MM.1S (cell line): ENCODE results near the gene PAX8.
"Not testable (repeated sequence)": the region's sequence is repeated elsewhere in the genome, so short reads cannot be mapped to it uniquely, and the experiment has no call there.

Experiments used
- EZH2phosphoT487 ChIP-seq: fragments of 300-600 bp; sonication (generic); IDR thresholded peaks from 2 replicates; pipeline ENCODE4 v1.6.1; 2018; ENCODE audit warnings: antibody characterized with exemption, low read length
- TF ChIP-seq, protein P1 (sequence below): fragments of 300-600 bp; sonication (generic); IDR thresholded peaks from 2 replicates; pipeline ENCODE4 v1.5.1; 2016; ENCODE audit warnings: antibody characterized with exemption, low read length, mixed read lengths

DNA sequence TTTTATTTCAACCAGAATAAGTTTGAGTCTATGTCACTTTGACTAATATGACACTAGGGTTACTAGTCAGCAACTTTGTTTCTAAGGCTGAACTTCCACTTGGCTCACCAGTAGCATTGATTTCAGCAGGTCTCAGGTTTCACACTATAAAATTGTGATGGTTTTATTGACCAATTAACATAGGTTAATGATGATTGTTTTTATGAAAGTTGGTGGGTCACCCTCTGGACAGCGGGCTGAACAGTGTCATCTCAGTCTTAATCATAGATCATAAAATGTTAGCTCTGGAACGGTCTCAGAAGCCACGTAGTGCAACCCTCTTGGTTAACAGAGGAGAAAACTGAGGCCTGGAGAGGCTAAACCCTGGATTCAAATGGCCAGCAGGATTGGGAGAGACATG, 40.2 kb upstream of the PAX8 start:
- TF ChIP-seq EZH2phosphoT487: not testable (repeated sequence)
- TF ChIP-seq, protein P1, sequence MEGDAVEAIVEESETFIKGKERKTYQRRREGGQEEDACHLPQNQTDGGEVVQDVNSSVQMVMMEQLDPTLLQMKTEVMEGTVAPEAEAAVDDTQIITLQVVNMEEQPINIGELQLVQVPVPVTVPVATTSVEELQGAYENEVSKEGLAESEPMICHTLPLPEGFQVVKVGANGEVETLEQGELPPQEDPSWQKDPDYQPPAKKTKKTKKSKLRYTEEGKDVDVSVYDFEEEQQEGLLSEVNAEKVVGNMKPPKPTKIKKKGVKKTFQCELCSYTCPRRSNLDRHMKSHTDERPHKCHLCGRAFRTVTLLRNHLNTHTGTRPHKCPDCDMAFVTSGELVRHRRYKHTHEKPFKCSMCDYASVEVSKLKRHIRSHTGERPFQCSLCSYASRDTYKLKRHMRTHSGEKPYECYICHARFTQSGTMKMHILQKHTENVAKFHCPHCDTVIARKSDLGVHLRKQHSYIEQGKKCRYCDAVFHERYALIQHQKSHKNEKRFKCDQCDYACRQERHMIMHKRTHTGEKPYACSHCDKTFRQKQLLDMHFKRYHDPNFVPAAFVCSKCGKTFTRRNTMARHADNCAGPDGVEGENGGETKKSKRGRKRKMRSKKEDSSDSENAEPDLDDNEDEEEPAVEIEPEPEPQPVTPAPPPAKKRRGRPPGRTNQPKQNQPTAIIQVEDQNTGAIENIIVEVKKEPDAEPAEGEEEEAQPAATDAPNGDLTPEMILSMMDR: not testable (repeated sequence)
